PC-9 (cell line): Measurements from ENCODE around the gene NVL.
"Not testable (repeated sequence)": the region's sequence is repeated elsewhere in the genome, so short reads cannot be mapped to it uniquely, and the experiment has no call there.

Experiments used
- EZH2 ChIP-seq: fragments of 200-600 bp; sonication (generic); IDR thresholded peaks from 2 replicates; pipeline ENCODE4 v1.8.0; 2017; ENCODE audit warnings: antibody characterized with exemption, low read depth
- TF ChIP-seq, protein P1 (sequence below): fragments of 200-600 bp; sonication (generic); conservative IDR thresholded peaks from 2 replicates; pipeline ENCODE4 v1.6.1; 2017; ENCODE audit warnings: mixed run types, antibody characterized with exemption, mild to moderate bottlenecking, moderate library complexity

DNA sequence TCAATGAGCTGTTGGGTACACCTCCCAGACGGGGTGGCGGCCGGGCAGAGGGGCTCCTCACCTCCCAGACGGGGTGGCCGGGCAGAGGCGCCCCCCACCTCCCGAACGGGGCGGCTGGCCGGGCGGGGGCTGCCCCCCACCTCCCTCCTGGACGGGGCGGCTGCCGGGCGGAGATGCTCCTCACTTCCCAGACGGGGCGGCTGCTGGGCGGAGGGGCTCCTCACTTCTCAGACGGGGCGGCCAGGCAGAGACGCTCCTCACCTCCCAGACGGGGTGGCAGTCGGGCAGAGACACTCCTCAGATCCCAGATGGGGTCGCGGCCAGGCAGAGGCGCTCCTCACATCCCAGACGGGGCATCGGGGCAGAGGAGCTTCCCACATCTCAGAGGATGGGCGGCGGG is 19.7 kb upstream of the NVL start:
- not testable (repeated sequence) for TF ChIP-seq EZH2
- TF ChIP-seq, protein P1, sequence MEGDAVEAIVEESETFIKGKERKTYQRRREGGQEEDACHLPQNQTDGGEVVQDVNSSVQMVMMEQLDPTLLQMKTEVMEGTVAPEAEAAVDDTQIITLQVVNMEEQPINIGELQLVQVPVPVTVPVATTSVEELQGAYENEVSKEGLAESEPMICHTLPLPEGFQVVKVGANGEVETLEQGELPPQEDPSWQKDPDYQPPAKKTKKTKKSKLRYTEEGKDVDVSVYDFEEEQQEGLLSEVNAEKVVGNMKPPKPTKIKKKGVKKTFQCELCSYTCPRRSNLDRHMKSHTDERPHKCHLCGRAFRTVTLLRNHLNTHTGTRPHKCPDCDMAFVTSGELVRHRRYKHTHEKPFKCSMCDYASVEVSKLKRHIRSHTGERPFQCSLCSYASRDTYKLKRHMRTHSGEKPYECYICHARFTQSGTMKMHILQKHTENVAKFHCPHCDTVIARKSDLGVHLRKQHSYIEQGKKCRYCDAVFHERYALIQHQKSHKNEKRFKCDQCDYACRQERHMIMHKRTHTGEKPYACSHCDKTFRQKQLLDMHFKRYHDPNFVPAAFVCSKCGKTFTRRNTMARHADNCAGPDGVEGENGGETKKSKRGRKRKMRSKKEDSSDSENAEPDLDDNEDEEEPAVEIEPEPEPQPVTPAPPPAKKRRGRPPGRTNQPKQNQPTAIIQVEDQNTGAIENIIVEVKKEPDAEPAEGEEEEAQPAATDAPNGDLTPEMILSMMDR = not testable (repeated sequence)
